Ureter (tissue), 1 donor: ENCODE results near the gene PSMG3. TPM values are rescaled to one million over a fixed set of nuclear protein-coding genes. Genes with fewer than 3 reads are reported as not detected.

Experiments
- DNase-seq: peaks from one replicate; pipeline ENCODE4 v3.0.0-alpha.2; 2020; ENCODE audit warnings: low spot score
- total RNA-seq: library from RNA; stranded (reverse); gene quantifications from one replicate; pipeline ENCODE4 v1.2.4, GENCODE V29; 2023
- donor health status: DM: yes; HTN: yes; CAD: no.

PSMG3 gene
- total RNA-seq, 1 donor from 2014 or later, result 32.0 TPM

DNA sequence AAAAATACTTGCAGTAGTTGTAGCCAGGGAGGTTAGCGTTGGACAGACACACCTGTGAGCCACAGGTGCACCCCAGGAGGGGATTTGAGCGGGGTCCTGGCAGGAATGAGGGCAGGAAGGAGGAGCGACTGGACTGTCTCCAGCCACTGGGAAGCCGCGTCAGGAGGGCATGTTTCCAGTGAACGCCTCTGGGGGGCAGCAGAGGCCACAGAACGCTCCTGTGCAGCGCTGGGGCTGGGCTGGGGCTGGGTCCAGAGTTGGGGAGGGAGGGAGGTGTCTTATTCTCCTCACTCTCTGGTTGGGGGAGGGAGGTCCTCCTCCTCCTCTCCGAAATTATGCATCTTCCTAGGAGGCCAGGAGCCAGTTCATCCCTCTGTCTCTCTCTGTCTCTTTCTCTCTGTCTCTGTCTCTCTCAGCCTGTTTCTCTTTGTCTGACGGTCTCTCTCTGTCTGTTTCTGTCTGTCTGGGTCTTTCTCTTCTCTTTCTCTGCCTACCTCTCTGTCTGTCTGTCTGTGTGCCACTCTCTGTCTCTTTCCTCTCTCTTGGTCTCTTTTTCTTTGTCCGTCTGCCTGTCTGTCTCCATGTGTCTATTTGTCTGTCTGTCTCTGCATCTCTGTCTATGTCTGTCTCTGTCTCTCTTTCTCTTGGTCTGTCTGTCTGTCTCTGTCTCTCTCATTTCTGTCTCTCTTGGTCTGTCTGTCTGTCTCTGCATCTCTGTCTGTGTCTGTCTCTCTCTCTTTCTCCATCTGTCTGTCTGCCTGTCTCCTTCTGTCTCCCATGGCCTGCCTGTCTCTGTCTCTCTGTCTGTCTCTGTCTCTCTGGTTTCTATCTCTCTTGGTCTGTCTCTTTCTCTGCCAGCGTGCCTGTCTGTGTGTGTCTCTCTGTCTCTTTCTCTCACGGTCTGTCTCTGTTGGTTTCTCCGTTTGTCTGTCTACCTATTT, 9.9 kb upstream of the PSMG3 start:
- no peak for DNase-seq

DNA sequence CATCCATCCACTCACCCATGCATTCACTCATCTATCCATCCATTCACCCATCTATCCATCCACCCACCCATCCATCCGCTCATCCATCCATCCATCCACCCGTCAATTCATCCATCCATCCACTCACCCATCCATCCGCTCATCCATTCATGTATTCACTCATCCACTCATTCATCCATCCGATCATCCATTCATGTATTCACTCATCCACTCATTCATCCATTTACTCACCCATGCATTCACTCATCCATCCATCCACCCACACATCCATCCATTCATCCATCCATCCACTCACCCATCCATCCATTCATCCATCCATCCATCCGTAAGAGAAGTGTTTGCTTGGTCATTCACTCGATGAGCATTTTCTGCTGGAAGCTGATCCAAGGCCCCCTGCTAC, 8.7 kb upstream of the PSMG3 start:
- no peak for DNase-seq

GRCh38 chr7:1576521-1577253, 6.9 kb upstream of the PSMG3 start:
- no peak for DNase-seq

DNA sequence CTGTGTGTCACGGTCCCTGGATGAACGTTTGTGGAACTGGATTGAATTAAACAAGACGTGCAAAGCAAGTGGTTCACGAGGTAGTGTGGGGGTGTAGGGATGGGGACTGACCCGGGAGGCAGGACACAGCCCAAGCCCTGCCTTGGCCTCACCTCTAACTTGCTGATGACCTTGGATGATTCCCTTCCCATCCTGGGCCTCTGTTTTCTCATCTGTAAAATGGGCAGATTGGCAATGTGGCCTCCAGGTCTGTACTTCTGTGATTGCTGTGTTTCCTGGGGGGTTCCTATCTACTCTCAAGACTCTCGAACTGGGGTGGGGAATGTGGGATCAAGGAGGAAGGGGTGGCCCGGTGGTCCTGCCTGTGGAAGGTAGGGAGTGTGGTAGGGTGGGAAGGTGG, 6.0 kb upstream of the PSMG3 start:
- no peak for DNase-seq

- DNase-seq, result no peak
Observed at GRCh38 chr7:1572111-1572822, 2.4 kb upstream of the PSMG3 start.

- DNase-seq, result no peak
Observed at GRCh38 chr7:1569440-1569832, 396 bp downstream of the PSMG3 start.

DNA sequence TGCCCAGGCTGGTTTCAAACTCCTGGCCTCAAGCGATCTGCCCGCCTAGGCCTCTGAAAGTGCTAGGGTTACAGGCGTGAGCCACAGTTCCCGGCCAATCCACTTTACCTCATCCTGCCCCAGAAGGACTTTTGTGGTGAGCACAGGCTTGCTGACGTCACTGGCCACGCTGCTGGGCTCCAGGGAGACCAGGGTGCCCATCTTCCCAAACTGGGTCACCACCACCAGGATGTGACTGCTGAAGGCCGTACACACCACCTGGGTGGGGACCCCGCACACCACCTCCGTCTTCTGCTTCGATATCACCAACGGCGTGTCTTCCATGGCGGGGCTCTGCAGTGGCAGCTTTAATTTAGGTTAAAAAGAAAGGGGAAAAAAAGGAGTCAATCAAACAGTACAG, 816 bp downstream of the PSMG3 start:
- DNase-seq, result no peak

DNA sequence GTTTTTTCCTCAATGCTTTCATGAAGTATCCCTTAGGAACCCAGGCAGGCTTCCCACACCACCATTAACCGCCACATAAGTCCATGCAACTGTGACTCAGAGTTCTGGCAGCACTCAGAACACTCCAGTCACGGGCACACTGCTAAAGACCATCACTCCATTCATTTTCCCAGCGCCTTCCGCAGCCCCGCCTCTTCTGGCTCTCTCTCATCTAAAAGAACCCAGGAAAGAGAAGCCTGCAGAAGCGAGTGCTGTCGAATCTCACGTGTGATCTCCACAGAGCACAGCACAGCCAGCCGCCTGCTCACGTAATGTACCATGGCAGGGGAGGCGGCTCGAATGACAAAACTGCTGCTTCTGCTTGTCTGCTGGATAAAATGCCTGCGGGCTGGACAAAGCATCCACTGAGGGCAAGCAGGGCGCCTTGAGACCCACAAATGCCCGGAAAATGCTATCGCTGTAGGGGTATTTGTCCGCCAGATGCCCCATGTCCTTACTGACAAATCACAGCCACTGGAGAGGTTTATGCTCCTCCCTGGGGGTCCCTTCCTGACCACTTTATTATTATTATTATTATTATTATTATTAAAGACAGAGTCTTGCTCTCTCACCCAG, 1.8 kb downstream of the PSMG3 start:
- no peak for DNase-seq

GRCh38 chr7:1567049-1567771, 2.6 kb downstream of the PSMG3 start:
- DNase-seq, result peak; percentile 78

DNA sequence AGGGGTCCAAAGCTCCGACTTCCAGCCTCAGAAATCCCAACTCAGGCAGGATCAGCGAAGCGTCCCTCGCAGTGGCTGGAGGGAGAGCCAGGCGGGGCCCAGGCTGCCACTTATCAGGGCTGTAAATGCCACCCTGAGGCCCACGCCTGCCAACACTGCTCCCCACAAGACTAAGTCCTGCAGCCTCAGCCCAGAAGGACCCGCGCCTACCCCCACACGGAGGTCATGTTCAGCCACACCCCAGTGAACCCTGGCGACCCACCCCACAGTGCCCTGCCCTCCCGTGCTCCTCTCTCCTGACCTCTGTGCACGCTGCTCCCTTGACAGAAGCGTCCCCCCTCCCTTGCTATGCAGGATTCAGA, 3.2 kb downstream of the PSMG3 start:
- DNase-seq, result no peak

DNA sequence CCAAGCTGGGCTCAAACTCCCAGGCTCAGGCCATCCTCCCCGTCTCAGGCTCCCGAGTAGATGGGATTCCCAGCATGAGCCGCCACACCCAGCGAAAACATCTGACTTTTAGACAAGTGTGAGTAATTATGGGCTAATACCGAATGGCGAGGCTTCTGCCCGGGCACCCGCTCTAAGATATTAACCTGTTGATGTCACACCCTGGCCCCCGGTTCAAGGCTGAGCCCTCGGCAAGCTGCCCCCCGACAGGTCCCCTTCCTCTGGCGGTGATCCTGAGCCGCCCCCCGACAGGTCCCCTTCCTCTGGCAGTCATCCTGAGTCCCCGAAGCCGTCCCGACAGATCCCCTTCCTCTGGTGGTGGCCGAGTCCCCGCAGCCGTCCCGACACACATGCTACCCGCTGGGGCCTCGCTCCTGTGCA, 5.2 kb downstream of the PSMG3 start:
- DNase-seq, result no peak

DNA sequence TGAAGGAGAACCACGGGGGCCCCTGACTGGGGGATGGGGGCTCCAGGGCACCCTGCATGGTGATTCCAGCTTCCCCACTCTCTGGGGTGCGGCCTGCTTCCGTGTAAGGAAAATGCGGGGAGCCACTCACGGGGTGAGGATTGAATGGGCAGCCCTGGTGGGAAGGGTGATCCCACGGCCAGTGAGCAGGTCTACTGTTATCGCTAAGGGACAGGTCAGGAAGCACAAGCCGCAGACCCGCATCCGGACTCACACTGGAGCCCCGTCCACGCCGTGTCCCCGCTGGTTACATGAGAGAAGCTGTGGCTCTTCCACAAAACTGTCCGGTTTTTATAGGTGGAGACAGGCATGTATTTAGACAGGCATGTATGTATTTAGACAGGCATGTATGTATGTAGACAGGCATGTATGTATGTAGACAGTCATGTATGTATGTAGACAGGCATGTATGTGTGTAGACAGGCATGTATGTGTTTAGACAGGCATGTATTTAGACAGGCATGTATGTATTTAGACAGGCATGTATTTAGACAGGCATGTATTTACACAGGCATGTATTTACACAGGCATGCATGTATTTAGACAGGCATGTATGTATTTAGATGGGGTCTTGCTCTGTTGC, 5.7 kb downstream of the PSMG3 start:
- DNase-seq, result no peak

GRCh38 chr7:1562597-1563051, 7.2 kb downstream of the PSMG3 start:
- no peak for DNase-seq

GRCh38 chr7:1562116-1562515, 7.7 kb downstream of the PSMG3 start:
- DNase-seq, result no peak

- no peak for DNase-seq
Observed at GRCh38 chr7:1561036-1561940, 8.5 kb downstream of the PSMG3 start.

DNA sequence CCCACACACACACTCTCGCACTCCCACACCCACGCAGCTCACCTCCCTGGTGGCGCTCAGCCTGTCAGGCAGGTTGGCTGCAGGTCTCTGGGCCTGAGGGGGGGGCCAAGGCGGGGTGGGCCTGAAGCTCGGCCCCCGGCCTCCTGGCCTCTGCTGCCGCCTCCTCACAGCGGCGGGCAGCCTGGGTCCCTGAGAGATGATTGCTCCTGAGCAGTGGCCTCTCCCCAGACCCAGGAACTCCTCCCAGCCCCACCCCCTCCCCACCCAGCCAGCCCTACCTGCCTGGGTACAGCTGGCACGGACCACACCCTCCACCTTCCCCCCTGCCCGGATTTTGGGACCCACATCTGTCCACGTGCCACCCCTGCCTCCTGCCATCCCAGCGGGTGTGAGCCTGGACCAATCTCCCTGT, 9.2 kb downstream of the PSMG3 start:
- DNase-seq, result no peak

DNA sequence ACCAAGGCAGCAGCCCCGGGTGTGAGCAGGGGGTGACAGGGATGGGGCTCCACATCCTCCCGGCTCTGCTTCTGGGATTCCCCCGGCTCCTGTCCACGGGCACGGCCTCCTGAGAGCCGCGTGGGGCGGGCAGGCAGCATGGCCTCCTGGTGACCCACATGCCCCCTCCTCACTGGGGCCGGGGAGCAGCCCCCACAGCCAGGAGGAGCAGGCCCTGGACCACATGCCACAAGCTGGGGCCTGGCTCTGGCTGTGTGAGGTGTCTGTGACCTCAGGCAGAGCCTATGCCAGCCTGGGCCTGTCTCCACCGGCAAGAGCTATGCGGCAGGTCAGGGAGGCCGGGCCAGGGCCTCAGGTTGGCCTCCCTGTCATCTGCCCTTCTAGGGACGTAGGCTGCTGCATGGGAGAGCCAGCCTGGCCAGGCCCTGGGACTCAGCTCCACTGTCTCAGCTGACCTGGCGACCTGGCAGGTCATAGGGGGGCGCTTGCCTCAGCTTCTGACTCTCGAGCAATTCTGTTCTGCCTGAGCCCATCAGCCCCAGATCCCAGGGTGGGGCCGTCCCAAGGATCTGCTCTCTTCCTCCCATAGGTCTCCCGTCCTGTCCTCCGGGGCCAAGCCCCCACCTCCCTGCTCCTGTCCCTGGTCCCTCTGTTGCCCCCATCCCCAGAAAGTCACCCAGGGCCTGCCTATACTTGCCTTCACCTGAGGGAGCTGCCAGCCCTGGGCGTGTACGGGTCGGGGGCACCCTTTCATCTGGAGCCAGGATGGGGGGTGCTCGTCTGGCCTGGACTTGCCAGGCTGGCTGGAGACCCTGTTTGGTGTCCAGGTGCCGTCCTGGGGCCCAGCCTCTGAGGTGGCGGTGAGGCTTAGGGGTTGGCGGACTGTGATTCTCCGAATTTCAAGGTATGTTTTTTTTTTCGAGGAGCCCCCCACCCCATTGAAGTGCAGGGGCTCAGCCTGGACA, 9.9 kb downstream of the PSMG3 start:
- DNase-seq, result no peak

GRCh38 chr7:1558841-1559625, 10.8 kb downstream of the PSMG3 start:
- peak; percentile 82 for DNase-seq
